LNCaP clone FGC (cell line): ENCODE measurements around the gene NCK2.

Experiments
- DNase-seq: peaks from one replicate; pipeline ENCODE4 v3.0.0-alpha.2; 2011; ENCODE audit warnings: low read depth
- H3K4me3 ChIP-seq: 2 replicates; pipeline ENCODE4 v1.5.1; 2011; ENCODE audit warnings: mild to moderate bottlenecking, low read depth, low read length, control low read depth
- TF ChIP-seq, protein P1 (sequence below): IDR thresholded peaks from 2 replicates; pipeline ENCODE4 v1.5.1; 2012; ENCODE audit warnings: mild to moderate bottlenecking; ENCODE audit not compliant: control insufficient read depth, insufficient read depth; ENCODE audit errors: extremely low read depth

The NCK2 gene

DNA sequence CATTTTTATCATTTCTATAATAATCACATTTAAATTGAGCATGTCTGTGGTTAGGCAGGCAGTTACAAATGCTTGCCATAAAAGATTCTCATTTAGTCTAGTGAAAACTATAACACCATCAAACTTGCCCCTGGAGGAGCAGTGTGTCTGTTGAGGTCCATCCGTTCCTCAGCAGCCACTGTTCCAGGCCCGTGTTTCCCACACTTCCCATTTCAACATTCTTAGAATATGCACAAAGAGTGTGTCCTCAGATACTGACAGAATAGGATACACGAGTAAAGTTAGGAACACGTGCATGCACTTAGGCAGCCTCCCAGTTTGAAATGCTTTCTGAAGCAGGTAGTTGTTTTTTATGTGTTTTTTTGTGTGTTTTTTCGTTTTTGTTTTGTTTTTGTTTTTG, 39.9 kb downstream of the NCK2 start:
- DNase-seq, result no peak
- no peak overlapping the region for H3K4me3 ChIP-seq
- TF ChIP-seq, protein P1, sequence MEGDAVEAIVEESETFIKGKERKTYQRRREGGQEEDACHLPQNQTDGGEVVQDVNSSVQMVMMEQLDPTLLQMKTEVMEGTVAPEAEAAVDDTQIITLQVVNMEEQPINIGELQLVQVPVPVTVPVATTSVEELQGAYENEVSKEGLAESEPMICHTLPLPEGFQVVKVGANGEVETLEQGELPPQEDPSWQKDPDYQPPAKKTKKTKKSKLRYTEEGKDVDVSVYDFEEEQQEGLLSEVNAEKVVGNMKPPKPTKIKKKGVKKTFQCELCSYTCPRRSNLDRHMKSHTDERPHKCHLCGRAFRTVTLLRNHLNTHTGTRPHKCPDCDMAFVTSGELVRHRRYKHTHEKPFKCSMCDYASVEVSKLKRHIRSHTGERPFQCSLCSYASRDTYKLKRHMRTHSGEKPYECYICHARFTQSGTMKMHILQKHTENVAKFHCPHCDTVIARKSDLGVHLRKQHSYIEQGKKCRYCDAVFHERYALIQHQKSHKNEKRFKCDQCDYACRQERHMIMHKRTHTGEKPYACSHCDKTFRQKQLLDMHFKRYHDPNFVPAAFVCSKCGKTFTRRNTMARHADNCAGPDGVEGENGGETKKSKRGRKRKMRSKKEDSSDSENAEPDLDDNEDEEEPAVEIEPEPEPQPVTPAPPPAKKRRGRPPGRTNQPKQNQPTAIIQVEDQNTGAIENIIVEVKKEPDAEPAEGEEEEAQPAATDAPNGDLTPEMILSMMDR, result no peak

DNA sequence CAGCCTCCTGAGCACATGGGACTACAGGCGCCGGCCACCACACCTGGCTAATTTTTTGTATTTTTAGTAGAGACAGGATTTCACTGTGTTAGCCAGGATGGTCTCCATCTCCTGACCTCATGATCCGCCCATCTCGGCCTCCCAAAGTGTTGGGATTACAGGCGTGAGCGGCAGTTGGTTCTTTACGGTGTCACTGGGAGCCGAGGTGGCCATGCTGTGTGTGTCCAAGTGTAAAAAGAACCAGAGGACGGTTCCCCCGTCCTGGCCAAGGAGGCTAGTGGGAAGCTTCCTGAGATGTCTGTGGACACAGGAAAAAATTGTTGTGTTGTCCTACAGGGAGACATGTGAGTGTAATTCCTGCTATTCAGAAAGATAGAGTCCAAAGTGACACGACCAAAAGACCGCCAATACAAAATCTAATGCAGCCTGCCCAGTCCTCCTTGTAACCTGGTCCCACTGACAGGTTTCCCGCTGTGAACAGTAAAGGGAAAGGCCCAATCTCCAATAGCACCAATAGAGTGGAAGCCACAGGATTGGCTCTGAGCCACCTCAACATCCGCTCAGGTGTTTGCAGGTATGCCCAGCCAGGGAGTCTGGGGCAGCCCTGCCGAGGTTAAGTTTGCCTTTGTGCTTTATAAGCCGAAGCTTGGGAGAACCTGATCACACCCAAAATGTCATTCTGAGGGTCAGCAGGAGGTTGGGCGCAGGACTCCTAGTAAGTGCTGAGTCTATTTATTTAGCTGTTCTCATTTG, 40.6 kb downstream of the NCK2 start:
- H3K4me3 ChIP-seq, result no peak overlapping the region
- no peak for DNase-seq
- TF ChIP-seq, protein P1, result no peak

DNA sequence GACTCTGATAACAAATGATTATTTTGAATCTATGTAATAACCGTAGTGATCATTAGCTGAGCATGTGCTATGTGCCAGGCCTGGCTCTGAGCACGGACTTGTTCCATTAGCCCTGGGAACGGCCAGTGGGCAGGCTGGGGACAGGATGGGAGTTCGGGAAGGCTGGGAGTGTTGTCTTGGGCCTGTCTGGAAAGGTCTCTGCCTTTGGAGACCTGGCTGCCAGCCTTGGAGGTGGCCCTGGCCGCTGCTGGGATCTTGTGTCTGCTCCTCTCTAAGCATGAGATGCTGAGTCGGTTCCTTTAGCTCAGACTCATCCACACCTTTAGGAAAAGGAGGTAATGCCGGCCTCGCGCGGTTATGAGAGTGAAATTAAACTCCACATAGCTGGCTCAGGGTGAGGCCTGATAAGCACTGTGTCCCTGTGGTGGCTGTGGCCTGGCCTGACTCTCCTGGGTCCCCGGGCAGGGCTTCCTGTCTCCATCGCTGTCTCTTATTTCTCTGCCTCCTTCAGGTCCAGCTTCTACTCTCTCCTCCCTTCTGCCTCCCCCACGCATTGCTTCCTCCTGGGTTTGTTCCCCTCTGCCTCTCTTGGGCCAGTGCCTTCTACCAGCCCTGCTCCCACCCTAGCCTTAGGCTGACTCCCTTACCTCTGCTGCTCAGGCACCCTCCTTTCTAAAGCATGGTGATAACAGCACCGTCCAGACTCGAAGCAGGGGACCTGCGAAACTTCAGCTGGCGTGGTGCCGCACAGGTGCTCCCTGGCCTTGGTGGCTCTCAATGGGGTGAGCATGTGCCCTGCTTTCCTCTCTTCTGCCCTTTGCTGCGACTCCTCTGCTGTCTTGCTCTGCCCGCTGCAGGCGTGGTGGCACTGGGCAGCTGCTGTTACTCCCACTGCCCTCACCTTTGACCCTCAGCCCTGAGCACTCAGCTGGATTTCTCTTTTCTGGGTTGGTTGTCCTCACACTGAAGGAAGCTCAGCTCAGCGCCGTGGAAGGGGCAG, 41.8 kb downstream of the NCK2 start:
- DNase-seq, result no peak
- TF ChIP-seq, protein P1, result no peak

DNA sequence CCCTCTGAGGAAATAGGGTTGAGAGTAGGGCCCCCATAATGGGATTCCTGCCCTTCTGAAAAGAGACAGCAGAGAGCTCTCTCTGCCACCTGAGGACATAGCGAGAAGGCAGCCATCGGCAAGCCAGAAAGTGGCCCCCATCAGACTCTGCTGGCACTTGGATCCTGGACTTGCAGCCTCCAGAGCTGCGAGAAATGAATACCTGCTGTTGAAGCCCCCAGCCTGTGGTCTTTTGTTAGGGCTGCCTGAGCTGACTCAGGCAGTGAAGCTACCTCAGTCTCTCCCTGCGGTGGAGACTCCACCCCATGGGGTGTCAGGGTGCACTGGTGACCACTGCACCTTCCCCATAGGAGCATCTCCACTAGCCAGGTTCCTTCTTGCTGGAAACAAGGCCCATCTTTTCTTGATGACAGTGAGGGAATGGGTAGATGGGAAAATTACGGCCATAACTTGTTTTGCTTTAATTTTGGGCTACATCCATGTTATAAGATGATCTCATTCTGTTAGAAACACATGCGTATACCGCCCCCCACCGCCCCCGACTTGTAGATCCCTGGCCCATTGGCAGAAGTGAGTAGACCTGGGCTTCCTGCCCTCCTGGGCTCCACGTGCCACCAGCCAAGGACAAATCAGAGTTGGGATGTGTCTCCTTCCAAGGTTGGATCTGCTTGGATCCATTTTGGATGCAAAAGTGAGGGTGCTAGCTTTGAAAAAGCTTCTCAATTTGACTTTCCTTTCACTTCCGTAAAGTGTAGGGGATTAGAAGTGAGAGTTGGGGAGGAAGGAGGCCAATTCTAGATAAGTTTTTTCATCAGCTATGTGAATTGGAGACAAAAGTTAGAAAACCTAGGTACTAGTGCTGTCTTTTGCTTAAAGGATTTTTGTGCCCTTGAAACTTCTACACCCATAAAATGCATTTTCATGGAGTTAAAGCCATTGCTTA, 42.9 kb downstream of the NCK2 start:
- no peak for DNase-seq
- no peak overlapping the region for H3K4me3 ChIP-seq
- TF ChIP-seq, protein P1, result peak; percentile 33

More for the DNA sequence above, 41.8 kb downstream of the NCK2 start:
- no peak overlapping the region for H3K4me3 ChIP-seq

DNA sequence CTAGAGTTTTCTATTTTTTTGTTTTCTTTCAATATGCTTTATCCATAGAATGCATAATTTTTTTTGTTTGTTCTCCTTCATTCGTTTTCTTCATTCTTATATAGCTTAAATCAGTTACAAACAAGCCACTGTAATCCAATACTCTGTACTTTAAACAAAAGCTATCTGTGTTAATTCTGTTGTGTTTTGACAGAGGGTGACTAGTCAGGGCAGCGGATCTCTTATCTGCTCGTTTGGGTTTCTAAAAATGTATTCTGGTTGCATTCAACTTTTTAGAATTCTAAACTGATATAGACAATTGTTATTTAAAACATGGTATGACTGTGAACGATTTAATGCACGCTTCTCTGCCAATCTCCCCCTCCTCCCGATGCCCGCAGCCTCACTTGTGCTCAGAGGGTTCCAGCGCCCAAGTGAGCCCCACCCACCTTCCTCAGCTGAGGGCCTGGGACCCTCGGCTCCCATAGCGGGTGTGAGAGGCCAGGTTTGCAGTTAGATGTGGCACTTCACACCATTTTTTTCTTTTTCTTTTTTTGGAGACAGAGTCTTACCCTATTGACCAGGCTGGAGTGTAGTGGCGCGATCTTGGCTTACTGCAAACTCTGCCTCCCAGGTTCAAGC, 44.1 kb downstream of the NCK2 start:
- no peak overlapping the region for H3K4me3 ChIP-seq
- TF ChIP-seq, protein P1, result no peak
- no peak for DNase-seq
